H1 (cell line): ENCODE results near the gene MXD3. TPM values are rescaled to one million over a fixed set of nuclear protein-coding genes. Genes with fewer than 3 reads are reported as not detected.

Source experiments
- CTCF ChIA-PET: fragments of 300-600 bp; sonication (Branson Sonifier 250); formaldehyde crosslinking; loops from one replicate; lab custom pipeline; 2021; ENCODE audit not compliant: partially characterized antibody; lab: Charles Lee
- POLR2A ChIA-PET: fragments of 300-600 bp; sonication (Branson Sonifier 250); formaldehyde crosslinking; loops from one replicate; lab custom pipeline; 2021; ENCODE audit warnings: inconsistent platforms; ENCODE audit not compliant: partially characterized antibody; lab: Charles Lee
- DNase-seq, 2 experiments: peaks; one replicate each; pipeline versions ENCODE4 v3.0.0 to v3.0.0-alpha.2; 2010 to 2022; ENCODE audit warnings: low spot score in 2 of 2, low read depth in 1 of 2, mixed read lengths in 1 of 2
- FAIRE-seq: peaks from 2 replicates; lab custom pipeline; 2011; peaks lifted over from hg19 to GRCh38; lab: Jason Lieb, UNC
- H2AFZ ChIP-seq: 2 replicates; pipeline ENCODE4 v1.8.1; 2012; ENCODE audit warnings: low read length, inconsistent platforms
- H2AK5ac ChIP-seq: 2 replicates; pipeline ENCODE4 v1.6.1; 2013; ENCODE audit warnings: low read depth, low read length
- H2BK120ac ChIP-seq: replicated peaks from 2 replicates; pipeline ENCODE3; 2013; ENCODE audit warnings: low read depth, low read length, inconsistent platforms
- H2BK12ac ChIP-seq: 2 replicates; pipeline ENCODE4 v1.6.1; 2013; ENCODE audit warnings: low read depth, low read length
- H2BK15ac ChIP-seq: 2 replicates; pipeline ENCODE4 v1.6.1; 2013; ENCODE audit warnings: low read length
- H2BK20ac ChIP-seq: 2 replicates; pipeline ENCODE4 v1.6.1; 2013; ENCODE audit warnings: low read length
- H2BK5ac ChIP-seq: 2 replicates; pipeline ENCODE4 v1.6.1; 2013; ENCODE audit warnings: low read depth, low read length
- H3K14ac ChIP-seq: 2 replicates; pipeline ENCODE4 v1.6.1; 2013; ENCODE audit warnings: inconsistent platforms; ENCODE audit not compliant: insufficient read length
- H3K18ac ChIP-seq: 2 replicates; pipeline ENCODE4 v1.6.1; 2013; ENCODE audit warnings: low read length; ENCODE audit errors: extremely low read depth
- H3K23ac ChIP-seq: 2 replicates; pipeline ENCODE4 v1.6.1; 2013; ENCODE audit warnings: inconsistent platforms; ENCODE audit not compliant: insufficient read length
- H3K23me2 ChIP-seq: 2 replicates; pipeline ENCODE4 v1.6.1; 2013; ENCODE audit warnings: low read depth, low read length
- H3K27ac ChIP-seq: 2 replicates; pipeline ENCODE4 v1.6.1; 2011; ENCODE audit warnings: low read depth, low read length, inconsistent platforms
- H3K27me3 ChIP-seq, 4 experiments: replicated peaks in 1 of 4; 1 replicate in 1 of 4; 2 replicates in 3 of 4; pipeline versions ENCODE4 v1.6.1 to v1.8.1; 2011 to 2013; ENCODE audit warnings: low read length in 3 of 4, mild to moderate bottlenecking in 3 of 4, inconsistent platforms in 2 of 4, mixed read lengths in 2 of 4, moderate library complexity in 1 of 4; ENCODE audit not compliant: control insufficient read depth in 3 of 4, insufficient read depth in 3 of 4; ENCODE audit errors: extremely low read depth in 1 of 4
- H3K36me3 ChIP-seq, 4 experiments: 2 replicates each; pipeline versions ENCODE4 v1.6.1 to v1.8.1; 2011 to 2013; ENCODE audit warnings: mild to moderate bottlenecking in 4 of 4, low read length in 3 of 4, moderate library complexity in 2 of 4, control low read depth in 1 of 4, inconsistent platforms in 1 of 4; ENCODE audit not compliant: insufficient read depth in 4 of 4, control insufficient read depth in 2 of 4
- H3K4ac ChIP-seq: replicated peaks from 2 replicates; pipeline ENCODE3; 2013; ENCODE audit warnings: low read length, low read depth, mixed read lengths, inconsistent platforms; ENCODE audit not compliant: insufficient read length
- H3K4me1 ChIP-seq, 4 experiments: replicated peaks in 1 of 4; 1 replicate in 1 of 4; 2 replicates in 3 of 4; pipeline versions ENCODE4 v1.6.1 to v1.8.1; 2011 to 2013; ENCODE audit warnings: low read length in 3 of 4, inconsistent platforms in 2 of 4, mixed read lengths in 1 of 4; ENCODE audit not compliant: insufficient read depth in 4 of 4, control insufficient read depth in 3 of 4
- H3K4me2 ChIP-seq, 2 experiments: 2 replicates each; pipeline versions ENCODE4 v1.6.1 to v1.8.1; 2011 to 2013; ENCODE audit warnings: low read depth in 2 of 2, low read length in 2 of 2, control low read depth in 1 of 2, inconsistent platforms in 1 of 2, mild to moderate bottlenecking in 1 of 2; ENCODE audit not compliant: insufficient read depth in 1 of 2
- H3K4me3 ChIP-seq, 4 experiments: fragments of 200-600, 300-600 bp in 1 of 4; sonication (generic), shearing (Covaris generic), sonication (Bioruptor Twin) in 1 of 4; 2 replicates each; pipeline versions ENCODE4 v1.5.1 to v1.8.1; 2011 to 2016; ENCODE audit warnings: low read length in 4 of 4, low read depth in 3 of 4, control low read depth in 2 of 4, inconsistent platforms in 2 of 4, mild to moderate bottlenecking in 2 of 4, mixed read lengths in 1 of 4, moderate library complexity in 1 of 4; ENCODE audit not compliant: insufficient read depth in 2 of 4; ENCODE audit errors: extremely low read depth in 1 of 4
- H3K56ac ChIP-seq: replicated peaks from 2 replicates; pipeline ENCODE3; 2013; ENCODE audit warnings: low read depth, mild to moderate bottlenecking, mixed read lengths, low read length, inconsistent platforms; ENCODE audit not compliant: insufficient read length
- H3K79me1 ChIP-seq: 2 replicates; pipeline ENCODE4 v1.6.1; 2013; ENCODE audit warnings: low read depth, low read length, control low read depth
- H3K79me2 ChIP-seq, 2 experiments: 2 replicates each; pipeline versions ENCODE4 v1.6.1 to v1.8.1; 2012 to 2013; ENCODE audit warnings: low read length in 2 of 2, mild to moderate bottlenecking in 2 of 2, inconsistent platforms in 1 of 2; ENCODE audit not compliant: insufficient read depth in 2 of 2, control insufficient read depth in 1 of 2
- H3K9ac ChIP-seq, 4 experiments: replicated peaks in 1 of 4; 1 replicate in 1 of 4; 2 replicates in 3 of 4; pipeline versions ENCODE4 v1.6.1 to v1.8.1; 2011 to 2013; ENCODE audit warnings: low read depth in 3 of 4, low read length in 3 of 4, control low read depth in 2 of 4, mild to moderate bottlenecking in 2 of 4, moderate library complexity in 2 of 4, inconsistent platforms in 1 of 4; ENCODE audit errors: extremely low read depth in 1 of 4
- H3K9me3 ChIP-seq, 2 experiments: 2 replicates each; pipeline versions ENCODE4 v1.6.1 to v1.8.1; 2012 to 2013; ENCODE audit warnings: mild to moderate bottlenecking in 2 of 2, moderate library complexity in 2 of 2, control low read depth in 1 of 2, inconsistent platforms in 1 of 2, low read depth in 1 of 2, low read length in 1 of 2, mixed read lengths in 1 of 2; ENCODE audit not compliant: insufficient read depth in 2 of 2
- H4K20me1 ChIP-seq, 2 experiments: replicated peaks in 1 of 2; 2 replicates each; pipeline versions ENCODE3 to v1.8.1; 2011 to 2013; ENCODE audit warnings: inconsistent platforms in 2 of 2, low read length in 2 of 2, mild to moderate bottlenecking in 1 of 2; ENCODE audit not compliant: insufficient read depth in 2 of 2, control insufficient read depth in 1 of 2
- H4K5ac ChIP-seq: 2 replicates; pipeline ENCODE4 v1.6.1; 2013; ENCODE audit warnings: low read length, low read depth, mixed read lengths, inconsistent platforms; ENCODE audit not compliant: insufficient read length
- H4K8ac ChIP-seq: 2 replicates; pipeline ENCODE4 v1.8.0; 2013; ENCODE audit warnings: mild to moderate bottlenecking, moderate library complexity, low read length, inconsistent platforms; ENCODE audit not compliant: insufficient read depth; ENCODE audit errors: extremely low read depth
- H4K91ac ChIP-seq: replicated peaks from 2 replicates; pipeline ENCODE3; 2013; ENCODE audit warnings: low read length, mixed read lengths, inconsistent platforms; ENCODE audit not compliant: insufficient read length
- BRCA1 ChIP-seq: IDR thresholded peaks from 2 replicates; pipeline ENCODE4 v1.6.1; 2012; ENCODE audit warnings: low read depth, low read length, improper control_type of control experiment
- CHD2 ChIP-seq: IDR thresholded peaks from 2 replicates; pipeline ENCODE4 v1.6.1; 2012; ENCODE audit warnings: low read length, improper control_type of control experiment
- E2F6 ChIP-seq: IDR thresholded peaks from 2 replicates; pipeline ENCODE4 v1.6.1; 2012; ENCODE audit warnings: inconsistent platforms
- EP300 ChIP-seq, 2 experiments: IDR thresholded peaks; 1 replicate in 1 of 2; 2 replicates in 1 of 2; pipeline ENCODE4 v1.6.1; 2011 to 2012; ENCODE audit warnings: low read depth in 2 of 2, low read length in 2 of 2, mild to moderate bottlenecking in 2 of 2, borderline replicate concordance in 1 of 2, inconsistent platforms in 1 of 2, moderate library complexity in 1 of 2
- GTF2F1 ChIP-seq: IDR thresholded peaks from 2 replicates; pipeline ENCODE4 v1.6.1; 2012; ENCODE audit warnings: low read depth, low read length, improper control_type of control experiment, borderline replicate concordance
- JUN ChIP-seq: IDR thresholded peaks from 2 replicates; pipeline ENCODE4 v1.6.1; 2011; ENCODE audit warnings: low read depth, mild to moderate bottlenecking, improper control_type of control experiment, low read length
- JUND ChIP-seq: IDR thresholded peaks from 2 replicates; pipeline ENCODE4 v1.6.1; 2011; ENCODE audit warnings: mild to moderate bottlenecking, improper control_type of control experiment, low read length
- TAF1 ChIP-seq: IDR thresholded peaks from 2 replicates; pipeline ENCODE4 v1.6.1; 2011; ENCODE audit warnings: mild to moderate bottlenecking, low read depth, low read length
- ZNF274 ChIP-seq: IDR thresholded peaks from 2 replicates; pipeline ENCODE4 v1.7.0; 2012; ENCODE audit warnings: low read length, borderline replicate concordance; ENCODE audit errors: extremely low read depth
- WGBS, 2 experiments: shearing (Covaris generic) in 1 of 2; methylation state at CpG; one replicate each; pipeline versions ENCODE4 v1.1.6 to v1.1.7; 2013 to 2015; ENCODE audit warnings: low lambda C conversion rate in 2 of 2, mixed read lengths in 2 of 2, inconsistent platforms in 1 of 2, low coverage in 1 of 2, missing lambda C conversion rate in 1 of 2; ENCODE audit not compliant: insufficient replicate concordance in 2 of 2, insufficient coverage in 1 of 2, insufficient read length in 1 of 2; ENCODE audit errors: extremely low coverage in 1 of 2, missing lambda C conversion rate in 1 of 2; 5-methylcytosine and 5-hydroxymethylcytosine counted together
- polyA plus RNA-seq, 7 experiments: library from polyadenylated mRNA; depleted of rRNA in 3 of 7; stranded (reverse) in 5 of 7; unstranded in 2 of 7; fragments of >200 nt in 5 of 7; fragments of 200-250 nt in 2 of 7; gene quantifications; 1 replicate in 5 of 7; 2 replicates in 1 of 7; 4 replicates in 1 of 7; pipeline versions ENCODE4 v1.2.1 to v1.2.3, GENCODE V29; 2011 to 2013; ENCODE audit warnings: missing spikeins in 2 of 7, mixed read lengths in 2 of 7
- total RNA-seq: library from RNA; stranded (reverse); fragmentation: NEBNext Ultra II Directional; extraction: Animal tissue kit (Norgen Biotek cat#: 25700); gene quantifications from 2 replicates; pipeline ENCODE4 v1.2.1, GENCODE V29; 2021

Gene MXD3
- total and polyA plus RNA-seq, 2 of the 8 experiments (the other 6 are each of a cell fraction or from before 2014, with no cell fraction given) = 6.5 to 7.7 TPM

- H3K23me2 ChIP-seq = peaks cover 4% of the 10 kb centered on the region
- FAIRE-seq (no peak), DNase-seq (no peak)
- ChIA-PET POLR2A (interaction anchor here (1.4 to 1.9 kb wide), 2 partner anchors 10 to 108 kb away, joined by 3 to 5 read pairs; no protein-coding TSS in a partner anchor), CTCF (interaction anchor here (0.6 to 2.4 kb wide), 8 partner anchors 17 to 257 kb away, joined by 3 to 18 read pairs (median 4); no protein-coding TSS in a partner anchor)
- no peak overlapping the region for H2BK12ac ChIP-seq
- H3K36me3 ChIP-seq = peaks cover 0 to 10% (median 4%) of the 10 kb centered on the region in 4 experiments; a peak in 4 of 8 replicates
- no peaks in the 10 kb centered on the region for H3K9me3 ChIP-seq
- H2BK20ac ChIP-seq = no peak overlapping the region
- H3K14ac ChIP-seq = no peak overlapping the region
- H2AFZ ChIP-seq = no peak overlapping the region
- H3K27me3 ChIP-seq = no peaks in the 10 kb centered on the region
- H4K8ac ChIP-seq = no peak overlapping the region
- H3K9ac ChIP-seq = no peak overlapping the region; a peak in 1 of 7 replicates
- no peak overlapping the region for H2AK5ac ChIP-seq
- H2BK120ac ChIP-seq = no peak overlapping the region
- H3K4ac ChIP-seq = no peak overlapping the region
- H3K79me2 ChIP-seq = peaks cover 15 to 73% of the 10 kb centered on the region in 2 experiments
- TF ChIP-seq JUN = no peak
- no peak for TF ChIP-seq JUND
- no peak for TF ChIP-seq GTF2F1
- TF ChIP-seq CHD2 = no peak
- TF ChIP-seq TAF1 = no peak
- TF ChIP-seq ZNF274 = no peak
- no peak for TF ChIP-seq E2F6
- no peak for TF ChIP-seq EP300 (IDR thresholded peaks at IDR 0.05; ENCODE audit: borderline replicate concordance in 1 of 2, low read depth in 2 of 2, low read length in 2 of 2)
- no peak for TF ChIP-seq BRCA1
- no peak overlapping the region for H3K4me2 ChIP-seq
- H2BK15ac ChIP-seq = no peak overlapping the region
- H4K20me1 ChIP-seq = peaks cover 5 to 7% of the 10 kb centered on the region in 2 experiments
- H3K4me3 ChIP-seq = no peak overlapping the region
- H3K27ac ChIP-seq = no peak overlapping the region
- WGBS, 2 experiments = 85% methylated on average over 4 of the region's 4 CpGs; no CpG with 5 or more reads in 1 of the 2 experiments
- no peak overlapping the region for H4K91ac ChIP-seq
- H3K4me1 ChIP-seq = peaks cover 0 to 13% (median 4%) of the 10 kb centered on the region in 4 experiments; a peak in 3 of 7 replicates
- no peak overlapping the region for H3K56ac ChIP-seq
- H4K5ac ChIP-seq = no peak overlapping the region
- H3K23ac ChIP-seq = no peak overlapping the region
- no peak overlapping the region for H3K18ac ChIP-seq
- peaks cover 18% of the 10 kb centered on the region for H3K79me1 ChIP-seq
- no peak overlapping the region for H2BK5ac ChIP-seq
These were observed 35.1 kb upstream of the MXD3 start for GRCh38 chr5:177346820-177347219.
